GM12892 (cell line): Measurements from ENCODE around the gene TMEM244.

ENCODE experiments used
- POLR2A ChIP-seq: IDR thresholded peaks from 2 replicates; pipeline ENCODE4 v1.6.1; 2011; ENCODE audit warnings: low read depth, low read length, control low read depth
- POLR2AphosphoS5 ChIP-seq: IDR thresholded peaks from 2 replicates; pipeline ENCODE4 v1.6.1; 2011; ENCODE audit warnings: low read depth, low read length, control low read depth
- TAF1 ChIP-seq: IDR thresholded peaks from 2 replicates; pipeline ENCODE4 v1.6.1; 2011; ENCODE audit warnings: low read depth, mild to moderate bottlenecking, control low read depth, low read length, borderline replicate concordance

- no peak for TF ChIP-seq TAF1
- TF ChIP-seq POLR2A, result no peak
- no peak for TF ChIP-seq POLR2AphosphoS5
These were observed 34.6 kb upstream of the TMEM244 start for GRCh38 chr6:129895692-129896091.
